ENCODE measurements around the gene ABHD5.

Gene ABHD5

GRCh38 chr3:43728947-43729346 is 38.2 kb downstream of the ABHD5 start:
- Mint-ChIP-seq H3K9me3 (no peaks in the 10 kb centered on the region), H3K36me3 (peaks cover 4% of the 10 kb centered on the region), H3K27me3 (no peaks in the 10 kb centered on the region), H3K27ac (no peak overlapping the region), H3K4me3 (no peak overlapping the region), H3K4me1 (no peaks in the 10 kb centered on the region)

GRCh38 chr3:43729707-43730414 is 39.1 kb downstream of the ABHD5 start:
- H3K4me3 Mint-ChIP-seq = no peak overlapping the region
- peaks cover 9% of the 10 kb centered on the region for H3K36me3 Mint-ChIP-seq
- no peaks in the 10 kb centered on the region for H3K4me1 Mint-ChIP-seq

DNA sequence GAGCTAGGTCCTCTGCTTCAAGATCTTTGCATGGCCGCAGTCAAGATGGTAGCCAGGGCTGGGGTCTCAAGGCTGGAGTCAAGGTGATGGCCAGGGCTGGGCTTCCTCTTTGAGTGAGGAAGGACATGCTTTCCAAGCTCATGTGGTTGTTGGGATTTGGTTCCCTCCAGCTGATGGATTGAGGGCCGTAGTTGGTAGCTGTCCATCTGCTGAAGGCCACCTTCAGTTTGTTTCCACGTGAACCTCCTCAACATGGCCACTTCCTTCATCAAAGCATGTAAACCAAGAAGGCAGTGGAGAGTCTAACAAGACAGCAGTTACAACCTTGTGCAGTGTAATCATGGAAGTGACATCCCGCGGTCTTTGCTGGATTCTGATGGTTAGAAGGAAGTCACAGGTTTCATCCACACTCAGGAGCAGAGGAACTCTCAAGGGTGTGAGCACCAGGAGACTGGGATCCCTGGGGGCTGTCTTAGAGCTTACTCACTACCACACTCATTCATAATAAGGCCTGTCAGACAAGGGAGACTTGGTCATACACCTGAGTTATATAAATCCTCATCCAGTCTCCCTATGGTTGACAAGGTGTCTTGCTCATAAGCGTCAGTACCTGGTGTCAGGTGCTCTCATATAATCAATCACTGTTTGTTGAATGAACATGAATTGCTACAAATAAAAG is 42.1 kb downstream of the ABHD5 start:
- H3K4me1 Mint-ChIP-seq = no peaks in the 10 kb centered on the region
- no peaks in the 10 kb centered on the region for H3K9me3 Mint-ChIP-seq
- H3K27ac Mint-ChIP-seq = no peak overlapping the region
- H3K36me3 Mint-ChIP-seq = peaks cover 7% of the 10 kb centered on the region
- H3K27me3 Mint-ChIP-seq = no peaks in the 10 kb centered on the region
- no peak overlapping the region for H3K4me3 Mint-ChIP-seq

More at GRCh38 chr3:43729707-43730414, 39.1 kb downstream of the ABHD5 start:
- Mint-ChIP-seq H3K27ac (no peak overlapping the region), H3K27me3 (no peaks in the 10 kb centered on the region), H3K9me3 (no peaks in the 10 kb centered on the region)

GRCh38 chr3:43733459-43734384 is 43.0 kb downstream of the ABHD5 start:
- Mint-ChIP-seq H3K27me3 (no peaks in the 10 kb centered on the region), H3K4me1 (no peaks in the 10 kb centered on the region), H3K9me3 (no peaks in the 10 kb centered on the region), H3K36me3 (peaks cover 7% of the 10 kb centered on the region), H3K4me3 (no peak overlapping the region), H3K27ac (no peak overlapping the region)

DNA sequence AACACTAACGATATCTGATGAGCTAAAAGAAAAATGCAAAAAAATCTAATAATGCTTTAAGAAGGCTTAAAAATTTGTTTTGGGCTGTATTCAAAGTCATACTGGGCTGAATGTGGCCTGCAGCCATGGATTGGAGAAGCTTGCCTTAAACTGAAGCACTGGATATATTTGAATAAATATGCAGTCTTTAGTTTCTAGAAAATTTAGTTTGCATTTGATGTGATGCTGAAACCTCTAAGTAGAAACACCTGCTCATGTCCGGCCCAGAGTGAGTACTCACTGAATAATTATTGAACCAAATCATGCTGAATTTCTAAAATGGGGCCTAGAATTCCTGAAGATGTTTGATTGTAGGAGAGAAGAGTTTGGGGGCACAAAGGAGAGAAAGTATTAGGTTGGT is 43.9 kb downstream of the ABHD5 start:
- Mint-ChIP-seq H3K4me3 (no peak overlapping the region), H3K36me3 (peaks cover 6% of the 10 kb centered on the region), H3K9me3 (no peaks in the 10 kb centered on the region), H3K27me3 (no peaks in the 10 kb centered on the region), H3K27ac (no peak overlapping the region), H3K4me1 (no peaks in the 10 kb centered on the region)

DNA sequence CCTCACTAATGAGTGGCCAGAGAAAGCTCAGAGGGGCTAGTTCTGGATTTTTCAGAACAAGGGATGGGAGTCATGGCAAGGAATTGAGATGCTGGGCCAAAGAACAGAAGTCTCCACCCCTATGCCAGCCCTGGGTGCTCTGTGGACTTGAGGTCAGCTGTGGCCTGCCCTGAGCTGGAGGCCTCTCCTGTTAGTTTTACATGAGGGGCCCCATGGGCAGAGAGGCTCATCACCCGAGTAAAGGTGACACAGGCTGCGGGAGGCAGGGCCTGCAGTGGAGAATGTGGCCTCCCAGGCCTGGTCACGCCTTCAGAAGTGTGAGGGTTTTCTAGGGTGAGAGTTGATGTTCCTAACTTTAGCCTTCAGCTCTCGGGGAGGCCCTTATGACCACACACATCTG is 44.9 kb downstream of the ABHD5 start:
- no peak overlapping the region for H3K4me3 Mint-ChIP-seq
- no peaks in the 10 kb centered on the region for H3K9me3 Mint-ChIP-seq
- H3K4me1 Mint-ChIP-seq = no peaks in the 10 kb centered on the region
- H3K36me3 Mint-ChIP-seq = peaks cover 5% of the 10 kb centered on the region
- no peaks in the 10 kb centered on the region for H3K27me3 Mint-ChIP-seq
- no peak overlapping the region for H3K27ac Mint-ChIP-seq

DNA sequence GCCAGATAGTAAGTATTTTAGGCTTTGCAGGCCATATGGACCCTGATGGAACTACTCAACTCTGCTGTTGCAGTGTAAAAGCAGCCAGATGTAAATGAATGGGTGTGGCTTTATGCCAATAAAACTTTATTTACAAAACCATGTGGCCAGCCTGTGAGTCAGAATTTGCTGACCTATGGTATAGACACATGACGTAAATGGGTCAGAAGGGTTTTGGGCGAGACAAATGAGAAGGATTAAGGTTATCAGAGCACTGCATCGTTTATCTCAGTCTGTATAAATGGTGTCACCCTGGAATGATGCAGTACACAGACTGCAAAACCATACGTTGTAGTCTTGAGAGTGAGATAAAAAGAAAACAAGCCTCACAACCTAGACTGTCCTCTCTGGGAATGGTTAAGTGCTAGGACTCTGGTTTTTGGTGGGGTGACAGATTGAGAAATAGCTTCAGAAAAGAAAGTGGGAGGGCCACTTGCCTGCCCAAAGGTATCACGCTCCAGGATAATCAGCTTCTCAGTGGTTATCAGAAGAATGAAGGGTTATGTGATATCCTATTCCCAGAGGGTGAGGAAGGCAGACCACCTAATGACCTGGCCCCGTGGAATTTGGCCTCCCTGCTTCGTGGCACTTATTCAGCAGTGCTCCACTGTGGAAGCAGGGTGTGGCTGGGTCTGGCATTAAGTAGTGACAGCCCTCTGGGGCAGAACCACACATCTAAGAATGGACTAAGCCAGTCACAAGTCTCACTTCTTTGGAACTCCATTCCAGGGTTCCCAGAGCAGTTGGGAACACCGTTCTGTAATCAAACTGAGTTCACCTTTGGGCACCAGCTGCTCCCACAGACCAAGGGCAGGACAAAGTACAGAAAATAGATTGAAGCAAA is 46.1 kb downstream of the ABHD5 start:
- no peaks in the 10 kb centered on the region for H3K27me3 Mint-ChIP-seq
- H3K36me3 Mint-ChIP-seq = peaks cover 5% of the 10 kb centered on the region
- H3K9me3 Mint-ChIP-seq = no peaks in the 10 kb centered on the region
- no peak overlapping the region for H3K4me3 Mint-ChIP-seq
- H3K4me1 Mint-ChIP-seq = no peaks in the 10 kb centered on the region
- H3K27ac Mint-ChIP-seq = no peak overlapping the region

- Mint-ChIP-seq H3K27me3 (no peaks in the 10 kb centered on the region), H3K27ac (no peak overlapping the region), H3K4me3 (no peak overlapping the region), H3K9me3 (no peaks in the 10 kb centered on the region), H3K36me3 (peaks cover 5% of the 10 kb centered on the region), H3K4me1 (no peaks in the 10 kb centered on the region)
These were observed 47.6 kb downstream of the ABHD5 start for GRCh38 chr3:43738305-43738704.

- H3K9me3 Mint-ChIP-seq = no peaks in the 10 kb centered on the region
- H3K27me3 Mint-ChIP-seq = no peaks in the 10 kb centered on the region
- H3K4me3 Mint-ChIP-seq = no peak overlapping the region
- H3K27ac Mint-ChIP-seq = no peak overlapping the region
- no peaks in the 10 kb centered on the region for H3K4me1 Mint-ChIP-seq
- peaks cover 4% of the 10 kb centered on the region for H3K36me3 Mint-ChIP-seq
These were observed 52.2 kb downstream of the ABHD5 start for GRCh38 chr3:43742920-43743319.

GRCh38 chr3:43747641-43748040 is 56.9 kb downstream of the ABHD5 start:
- H3K36me3 Mint-ChIP-seq = peaks cover 4% of the 10 kb centered on the region
- no peaks in the 10 kb centered on the region for H3K27me3 Mint-ChIP-seq
- H3K4me3 Mint-ChIP-seq = no peak overlapping the region
- no peak overlapping the region for H3K27ac Mint-ChIP-seq
- H3K9me3 Mint-ChIP-seq = no peaks in the 10 kb centered on the region
- H3K4me1 Mint-ChIP-seq = no peaks in the 10 kb centered on the region

GRCh38 chr3:43748179-43748578 is 57.4 kb downstream of the ABHD5 start:
- Mint-ChIP-seq H3K36me3 (peaks cover 4% of the 10 kb centered on the region), H3K4me3 (no peak overlapping the region), H3K27ac (no peak overlapping the region), H3K4me1 (no peaks in the 10 kb centered on the region), H3K9me3 (no peaks in the 10 kb centered on the region), H3K27me3 (no peaks in the 10 kb centered on the region)

- no peak overlapping the region for H3K4me3 Mint-ChIP-seq
- H3K27ac Mint-ChIP-seq = no peak overlapping the region
- peaks cover 3% of the 10 kb centered on the region for H3K4me1 Mint-ChIP-seq
- no peaks in the 10 kb centered on the region for H3K9me3 Mint-ChIP-seq
- H3K36me3 Mint-ChIP-seq = peaks cover 4% of the 10 kb centered on the region
- no peaks in the 10 kb centered on the region for H3K27me3 Mint-ChIP-seq
These were observed 57.9 kb downstream of the ABHD5 start for GRCh38 chr3:43748645-43749044.

GRCh38 chr3:43752905-43753304 is 62.2 kb downstream of the ABHD5 start:
- Mint-ChIP-seq H3K9me3 (peaks cover 5% of the 10 kb centered on the region), H3K36me3 (peaks cover 3% of the 10 kb centered on the region), H3K27ac (no peak overlapping the region), H3K4me3 (no peak overlapping the region), H3K27me3 (no peaks in the 10 kb centered on the region), H3K4me1 (peaks cover 41% of the 10 kb centered on the region)

DNA sequence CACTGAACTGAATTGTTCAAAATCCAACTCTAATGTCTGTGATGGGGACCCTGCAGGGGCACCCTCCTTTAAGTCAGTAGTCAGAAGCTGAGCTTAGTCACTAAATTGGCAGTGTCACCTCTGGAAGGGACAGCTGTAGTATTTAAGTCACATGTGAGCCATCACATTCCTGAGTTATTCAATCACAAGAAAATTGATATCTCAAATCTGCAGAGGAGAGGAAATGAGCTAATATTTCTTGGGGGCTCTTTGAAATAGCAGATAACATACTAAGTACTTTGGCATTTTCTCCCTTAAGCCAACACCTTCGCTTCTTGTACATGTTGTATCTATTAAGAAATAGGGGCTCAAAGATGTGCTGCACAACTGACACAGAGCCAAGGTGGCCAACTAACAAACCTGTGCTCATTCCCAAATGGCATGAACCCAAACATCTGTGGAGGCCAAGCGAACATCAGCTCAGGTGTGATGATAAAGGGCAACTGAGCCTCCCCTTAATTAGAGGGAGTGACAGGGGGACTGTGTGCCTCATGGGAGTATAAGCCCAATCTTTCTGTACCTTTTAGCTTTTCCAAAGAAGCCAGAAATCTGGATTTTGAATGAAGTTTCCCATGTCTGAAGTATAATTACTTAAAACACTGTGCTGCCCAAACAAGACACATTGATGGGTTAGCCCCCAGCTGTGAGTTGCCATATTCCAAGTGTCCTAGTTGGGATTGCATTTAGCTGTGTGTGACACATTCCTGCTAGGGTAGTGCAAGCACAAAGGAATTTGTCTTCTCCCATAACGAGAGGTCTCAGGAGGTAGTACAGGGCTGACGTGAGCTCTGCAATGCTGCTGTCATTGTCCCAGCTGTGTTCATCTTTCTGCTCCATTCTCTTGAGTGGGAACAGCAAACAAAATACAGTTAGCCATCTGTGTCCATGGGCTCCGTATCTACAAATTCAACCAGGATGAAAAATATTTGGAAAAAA is 63.3 kb downstream of the ABHD5 start:
- Mint-ChIP-seq H3K27me3 (no peaks in the 10 kb centered on the region), H3K4me3 (no peak overlapping the region), H3K36me3 (peaks cover 3% of the 10 kb centered on the region), H3K9me3 (peaks cover 5% of the 10 kb centered on the region), H3K4me1 (peaks cover 52% of the 10 kb centered on the region), H3K27ac (no peak overlapping the region)

Data from activated naive CD4-positive, alpha-beta T cell treated with anti-CD3 and anti-CD28 coated beads, Interleukin-2, amount 50 U/mL, for 24 hours (primary cell).